HG03439 (cell line): Measurements from ENCODE around the gene MEF2A.
"Not testable (repeated sequence)": the region's sequence is repeated elsewhere in the genome, so short reads cannot be mapped to it uniquely, and the experiment has no call there.

ENCODE experiments used
- ATAC-seq: cut with Tn5 transposase; IDR thresholded peaks from one replicate; pipeline ENCODE4 v1.9.1; 2021; ENCODE audit warnings: mild to moderate bottlenecking, moderate library complexity; ENCODE audit not compliant: unreplicated experiment

Gene MEF2A

DNA sequence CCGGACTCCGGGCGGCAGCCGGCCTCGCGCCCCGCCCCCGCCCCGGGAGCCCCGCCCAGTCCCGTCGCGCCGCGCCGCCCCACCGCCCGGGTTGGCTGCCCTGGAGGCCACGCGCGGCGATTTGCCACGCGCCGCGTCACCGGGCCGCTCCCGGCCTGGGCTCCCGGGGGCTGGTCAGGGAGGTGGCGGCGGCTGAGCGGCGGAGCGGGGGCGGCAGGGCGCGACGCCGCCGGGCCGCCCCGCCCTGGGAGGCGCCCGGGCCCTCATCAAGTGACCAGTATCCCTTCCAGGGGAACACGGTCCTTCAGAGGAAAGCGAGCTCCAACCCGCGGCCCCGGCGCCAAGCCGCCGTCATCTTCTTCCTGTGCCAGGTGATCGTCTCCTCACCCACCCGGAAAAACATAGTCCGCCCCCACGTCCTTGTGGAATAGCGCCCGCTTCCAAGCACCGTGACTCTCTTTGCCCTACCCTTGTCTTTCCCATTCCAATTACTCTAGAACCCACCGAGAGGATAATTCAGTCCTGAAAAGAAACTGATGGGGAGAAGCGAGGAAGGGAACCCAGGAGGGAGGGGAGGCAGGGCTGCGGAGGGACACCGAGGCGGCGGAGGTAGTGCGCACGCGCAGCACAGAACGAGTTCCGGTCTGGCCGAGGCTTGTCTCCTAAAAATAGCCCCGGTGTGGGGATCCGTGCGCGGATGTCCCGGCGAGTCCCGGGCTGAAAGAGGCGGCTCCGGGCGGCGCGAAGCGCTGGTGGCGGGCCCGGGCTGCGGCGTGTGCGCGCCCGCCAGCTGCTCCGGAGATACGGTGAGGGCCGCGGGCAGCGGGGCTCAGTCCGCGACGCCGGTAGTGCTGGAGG lies at the start of gene MEF2A:
MEF2A (plus strand) TSS at position 686 of the 858 bp plus-strand sequence. CDS start 67,136 bp downstream, outside the sequence.
- peak; percentile 52 for ATAC-seq

DNA sequence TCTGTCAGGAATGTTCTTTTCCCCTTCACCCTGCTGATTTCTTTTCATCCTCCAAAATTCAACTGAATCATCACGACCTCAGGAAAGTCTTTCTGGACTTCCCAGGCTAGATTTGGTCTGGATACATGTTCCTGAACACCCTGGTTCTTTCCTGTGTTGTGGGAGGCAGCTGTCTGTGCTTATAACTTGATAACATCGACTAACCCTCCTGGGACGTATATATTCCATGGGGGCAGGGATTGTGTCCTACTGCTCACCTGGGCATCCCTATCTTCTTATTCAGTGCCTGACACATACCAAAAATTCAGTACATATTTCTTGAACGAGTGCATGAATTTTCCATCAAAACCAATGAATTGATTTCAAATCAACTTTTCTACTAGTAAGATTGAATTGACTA lies 47.6 kb upstream of the MEF2A start:
- no peak for ATAC-seq

DNA sequence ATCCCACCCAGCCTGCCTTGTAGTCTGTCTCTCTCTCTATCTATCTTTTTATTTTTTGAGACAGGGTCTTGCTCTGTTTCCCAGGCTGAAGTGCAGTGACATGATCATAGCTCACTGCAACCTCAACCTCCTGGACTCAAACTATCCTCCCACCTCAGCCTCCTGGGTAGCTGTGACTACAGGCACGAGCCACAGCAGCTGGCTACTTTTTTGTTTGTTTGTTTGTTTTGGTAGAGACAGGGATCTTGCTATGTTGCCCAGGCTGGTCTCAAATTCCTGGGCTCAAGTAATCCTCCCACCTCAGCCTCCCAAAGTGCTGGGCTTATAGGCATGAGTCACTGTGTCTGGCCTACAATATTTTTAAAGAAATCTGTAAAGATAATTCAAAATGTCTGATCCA lies 46.4 kb upstream of the MEF2A start:
- ATAC-seq: not testable (repeated sequence)

DNA sequence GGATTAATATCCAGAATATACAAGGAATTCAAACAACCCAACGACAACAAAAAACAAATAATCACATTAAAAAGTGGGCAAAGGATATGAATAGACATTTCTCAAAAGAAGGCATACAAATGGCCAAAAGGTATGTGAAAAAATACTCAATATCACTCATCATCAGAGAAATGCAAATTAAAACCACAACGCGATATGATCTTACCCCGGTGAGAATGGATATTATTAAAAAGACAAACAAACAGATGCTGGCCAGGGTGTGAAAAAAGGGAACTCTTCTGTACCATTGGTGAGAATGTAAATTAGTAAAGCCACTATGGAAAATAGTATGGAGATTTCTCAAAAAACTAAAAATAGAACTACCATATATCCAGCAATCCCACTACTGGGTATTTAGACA lies 43.5 kb upstream of the MEF2A start:
- ATAC-seq: no peak

DNA sequence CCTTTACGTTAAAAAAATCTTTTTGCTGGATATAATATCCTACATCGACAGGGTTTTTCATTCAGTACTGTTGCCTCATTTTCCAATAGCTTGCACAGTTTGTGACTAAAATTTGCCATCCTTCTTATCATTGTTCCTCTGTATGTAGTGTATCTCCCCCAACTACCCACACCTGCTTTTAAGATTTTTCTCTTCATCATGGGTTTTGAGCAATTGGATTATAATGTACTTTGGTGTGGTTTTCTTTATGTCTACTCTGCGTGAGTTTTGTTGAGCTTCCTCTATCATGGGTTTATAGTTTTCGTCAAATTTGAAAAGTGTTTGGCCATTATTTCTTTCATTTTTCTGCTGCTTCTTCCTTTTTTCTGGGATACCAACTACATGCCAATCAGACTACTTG lies 39.6 kb upstream of the MEF2A start:
- no peak for ATAC-seq

DNA sequence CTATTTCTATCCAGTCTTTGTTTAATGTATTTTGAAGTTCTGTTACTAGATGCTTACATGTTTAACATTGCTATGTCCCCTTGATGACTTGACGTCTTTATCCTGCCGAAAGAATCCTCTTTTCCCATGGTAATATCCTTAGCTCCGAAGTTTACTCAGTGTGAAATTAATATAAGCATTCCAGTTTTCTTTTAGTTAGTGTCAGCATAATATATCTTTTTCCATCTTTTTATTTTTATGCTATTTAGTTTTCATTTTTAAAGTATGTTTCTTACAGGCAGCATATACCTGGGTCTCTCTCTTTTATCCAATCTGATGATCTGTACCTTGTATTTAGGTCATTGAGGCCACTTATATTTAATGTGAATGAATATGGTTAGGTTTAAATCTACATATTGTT lies 39.1 kb upstream of the MEF2A start:
- no peak for ATAC-seq

DNA sequence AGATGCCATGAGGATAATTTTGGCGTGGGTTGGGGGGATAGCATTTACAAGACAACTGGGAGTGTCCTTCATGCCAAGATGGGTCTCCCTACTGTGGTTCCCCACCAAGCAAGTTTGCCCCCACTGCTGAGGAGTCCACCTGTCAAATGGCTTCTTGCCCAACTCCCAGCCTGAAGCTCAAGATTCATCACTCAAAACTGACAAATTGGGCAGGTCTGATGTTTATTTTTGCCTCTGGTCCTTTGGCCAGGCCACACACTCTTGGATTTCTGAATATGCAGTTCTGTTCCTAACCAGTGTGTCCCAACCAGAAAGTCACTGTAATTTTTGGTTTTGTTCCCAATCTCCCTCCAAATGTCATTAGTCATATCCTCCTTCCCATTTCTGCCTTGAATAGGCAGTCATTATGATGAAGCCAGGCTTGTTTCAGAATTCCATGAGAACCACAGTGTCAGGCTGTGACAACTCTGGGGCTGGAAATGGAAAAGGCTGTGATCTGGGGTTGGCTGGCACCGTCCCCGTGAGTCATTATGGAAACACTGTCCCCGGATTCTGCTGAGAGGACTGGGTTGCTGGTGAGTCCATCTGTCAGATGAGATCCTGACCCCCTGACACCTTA lies 29.3 kb upstream of the MEF2A start:
- no peak for ATAC-seq

DNA sequence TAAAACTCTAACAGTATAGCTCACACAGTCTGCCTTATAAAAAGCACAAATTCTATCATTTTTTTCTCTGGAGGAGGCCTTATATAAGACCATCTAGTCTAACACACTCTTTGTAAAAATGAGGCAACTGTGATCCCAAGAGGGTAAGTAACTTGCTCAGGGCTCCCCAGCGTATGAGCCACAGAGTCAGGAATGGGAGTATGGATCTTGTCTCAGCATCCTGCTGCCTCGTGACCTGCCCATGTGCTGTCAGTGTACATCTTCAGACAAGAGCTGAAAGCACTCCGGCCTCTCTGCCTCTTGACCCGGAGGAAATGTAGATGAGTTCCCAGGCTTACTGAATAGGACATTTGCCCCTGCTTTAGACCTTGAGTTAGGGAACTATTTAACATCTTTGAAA lies 28.4 kb upstream of the MEF2A start:
- no peak for ATAC-seq

DNA sequence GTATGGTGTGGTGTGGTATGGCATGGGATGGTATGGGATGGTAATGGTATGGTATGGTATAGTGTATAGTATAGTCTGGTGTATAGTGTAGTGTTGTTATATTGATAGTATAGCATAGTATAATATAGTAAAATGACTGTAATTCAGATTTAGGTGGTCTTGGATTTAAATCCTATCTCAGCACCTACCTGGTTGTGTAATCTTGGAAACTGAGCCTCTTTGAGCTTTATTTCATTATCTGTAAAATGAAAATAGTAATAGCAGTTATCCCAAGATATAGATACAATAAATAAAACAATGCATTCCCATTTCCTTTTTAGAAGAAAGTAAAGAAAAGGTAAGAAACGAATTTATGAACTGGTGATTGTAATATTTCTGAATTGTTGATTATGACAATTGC lies 27.5 kb upstream of the MEF2A start:
- ATAC-seq: no peak

DNA sequence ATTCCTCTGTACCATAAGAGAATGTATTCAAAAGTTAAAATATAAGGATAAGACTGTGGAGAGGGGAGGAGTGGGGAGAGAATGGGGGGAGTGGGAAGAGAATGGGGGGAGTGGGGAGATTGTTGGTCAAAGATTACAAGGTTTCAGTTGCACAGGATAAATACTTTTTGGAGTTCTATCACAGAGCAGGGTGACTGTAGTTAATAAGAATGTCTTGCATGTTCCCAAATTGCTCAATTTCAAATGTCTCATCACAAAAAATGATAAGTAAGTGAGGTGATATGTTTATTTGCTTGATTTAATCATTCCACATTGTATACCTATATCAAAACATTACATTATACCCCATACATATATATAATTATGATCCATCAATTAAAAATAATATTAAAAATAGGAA lies 23.0 kb upstream of the MEF2A start:
- ATAC-seq: no peak

DNA sequence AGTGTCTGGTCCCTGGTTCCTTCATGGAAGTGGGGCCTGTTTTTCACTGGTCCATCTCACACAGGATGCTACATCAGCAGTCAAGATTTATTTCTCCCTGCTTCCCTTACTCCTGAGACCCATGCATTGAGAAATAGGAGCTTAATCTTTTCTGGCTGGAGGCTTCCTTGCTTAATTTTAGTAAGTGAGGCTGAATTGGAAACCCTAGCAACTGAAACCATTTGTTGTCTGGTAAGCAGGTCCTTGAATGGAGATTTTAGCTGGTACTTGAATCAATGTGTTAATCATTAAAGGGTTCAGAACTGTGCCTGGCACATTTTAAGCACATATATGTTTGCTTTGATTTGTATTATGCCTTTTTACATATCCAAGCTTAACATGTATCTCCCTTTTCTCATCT lies 20.2 kb upstream of the MEF2A start:
- ATAC-seq: no peak

DNA sequence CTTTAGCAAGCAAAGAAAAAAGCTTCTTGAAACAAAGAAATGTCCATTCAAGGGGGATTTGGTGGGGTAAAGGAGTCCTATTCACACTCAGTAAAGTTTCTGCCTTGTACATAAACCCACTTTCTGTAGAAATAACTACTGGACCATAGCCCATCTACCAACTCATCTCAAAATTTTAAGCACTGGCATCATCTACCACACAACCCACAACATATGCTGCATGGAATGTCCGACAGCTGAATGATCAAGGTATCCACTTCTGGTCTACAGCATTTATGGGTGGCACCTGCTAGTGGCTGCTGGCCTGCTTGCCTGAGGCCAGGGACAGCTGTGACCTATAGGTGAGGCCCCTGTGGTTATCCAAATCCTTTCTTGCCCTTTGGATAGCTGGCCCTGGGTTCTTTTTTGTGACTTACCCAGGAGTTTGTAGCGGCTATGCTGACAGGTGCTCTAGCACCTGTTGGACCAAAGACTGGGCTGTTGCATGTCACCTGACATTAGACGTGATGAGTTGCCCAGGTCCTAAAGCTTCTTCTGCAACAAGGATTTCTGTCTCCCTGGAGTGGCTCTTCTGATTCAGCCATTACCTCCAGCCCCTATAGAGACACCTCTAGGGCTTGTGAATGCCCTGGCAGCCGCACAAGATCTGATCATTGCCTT lies 19.2 kb upstream of the MEF2A start:
- no peak for ATAC-seq

DNA sequence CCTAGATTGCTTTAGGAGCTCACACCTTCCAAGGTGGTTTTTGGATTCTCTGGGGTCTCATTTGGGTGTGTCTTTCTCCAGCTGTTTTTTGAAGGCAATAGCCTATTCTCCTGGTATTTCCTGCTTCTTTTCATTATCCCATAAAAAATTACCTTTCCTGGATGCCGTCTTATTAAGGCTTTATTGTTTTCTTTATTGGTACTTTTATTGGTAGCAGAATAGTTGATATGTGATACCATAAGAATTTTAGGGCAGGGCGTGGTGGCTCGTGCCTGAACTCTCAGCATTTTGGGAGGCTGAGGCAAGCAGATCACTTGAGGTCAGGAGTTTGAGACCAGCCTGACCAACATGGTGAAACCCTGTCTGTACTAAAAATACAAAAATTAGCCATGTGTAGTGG lies 18.3 kb upstream of the MEF2A start:
- no peak for ATAC-seq

DNA sequence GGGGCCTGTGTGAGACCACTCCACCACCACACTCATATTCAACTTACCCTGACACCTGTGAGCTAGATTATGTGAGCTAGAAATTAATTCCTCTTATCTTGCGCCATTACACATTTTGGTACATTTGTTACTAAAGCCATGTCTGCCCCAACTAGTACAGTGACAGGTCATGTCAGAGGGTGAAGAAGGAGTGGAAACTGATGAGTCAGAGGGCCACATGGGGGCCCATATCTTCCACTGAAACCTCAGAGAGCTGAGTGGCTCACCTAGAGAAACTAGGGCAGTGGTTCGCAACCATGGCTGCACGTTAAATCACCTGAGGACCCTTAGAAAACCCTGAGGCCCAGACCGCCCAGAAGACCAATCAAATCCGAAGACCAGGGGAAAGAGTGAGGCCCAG lies 15.7 kb upstream of the MEF2A start:
- ATAC-seq: no peak

DNA sequence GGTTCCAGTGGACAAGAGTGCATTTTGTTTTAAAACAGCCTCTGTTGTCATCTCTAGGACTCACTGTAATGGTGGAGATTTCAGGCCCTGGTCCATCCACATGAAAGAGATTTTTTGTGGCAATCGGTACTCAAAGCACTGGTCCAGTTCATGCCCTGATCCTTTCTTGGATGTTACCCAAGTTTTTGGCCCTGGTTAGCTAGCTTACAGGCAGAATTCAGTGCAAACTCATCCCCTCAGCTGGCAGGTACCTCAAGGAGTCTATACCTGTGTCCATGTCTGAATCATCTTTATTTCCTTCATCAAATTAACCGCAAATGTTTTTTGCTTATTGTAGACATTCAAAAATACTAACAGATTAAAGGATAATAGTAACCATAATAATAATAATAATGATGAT lies 13.7 kb upstream of the MEF2A start:
- no peak for ATAC-seq

DNA sequence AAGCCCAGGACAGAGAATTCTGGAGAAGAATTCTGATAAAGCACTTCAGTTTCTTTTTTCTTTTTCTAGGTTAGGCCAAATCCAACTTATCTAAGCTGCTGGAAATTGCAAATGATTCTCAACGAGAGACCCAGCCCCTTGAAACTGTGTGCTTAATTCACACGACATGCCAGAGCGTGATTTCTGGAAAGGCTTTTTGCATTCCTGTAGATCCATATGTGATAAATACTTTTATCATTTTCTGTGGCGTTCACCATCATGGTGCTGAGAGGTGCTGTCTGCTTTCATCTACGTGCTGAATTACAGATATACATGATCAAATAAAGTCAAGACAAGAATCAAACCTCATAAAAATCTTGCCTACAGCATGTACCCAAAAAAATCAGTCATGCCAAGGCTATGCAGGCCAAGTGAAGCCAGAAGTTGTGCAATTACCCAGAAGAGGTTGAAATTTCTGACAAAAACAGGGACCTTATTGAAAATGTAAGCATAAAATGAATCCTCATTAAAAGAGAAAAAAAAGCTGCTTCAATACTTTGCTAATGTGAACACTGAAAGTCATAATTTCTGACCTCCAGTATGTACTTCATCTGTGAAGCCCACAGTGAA lies 10.8 kb upstream of the MEF2A start:
- no peak for ATAC-seq

DNA sequence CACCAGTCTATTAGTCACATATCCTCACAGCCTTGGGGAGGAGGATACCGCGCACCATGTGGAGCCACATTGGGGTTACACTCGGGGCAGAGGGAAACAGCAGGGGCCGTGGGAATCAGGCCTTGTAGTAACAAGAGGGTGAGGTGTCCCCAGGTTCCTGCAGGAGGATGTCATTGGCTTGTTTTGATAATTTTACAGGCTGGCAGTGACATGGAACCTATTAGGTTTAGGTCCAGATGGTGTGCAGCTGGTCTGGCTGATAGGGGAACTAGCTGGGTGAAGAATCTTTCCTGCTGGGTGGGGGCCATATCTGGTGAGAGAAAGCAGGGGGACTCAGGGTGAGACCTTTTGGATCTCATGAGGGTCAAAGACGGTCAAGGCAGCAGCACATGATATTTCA lies 9.8 kb upstream of the MEF2A start:
- no peak for ATAC-seq

DNA sequence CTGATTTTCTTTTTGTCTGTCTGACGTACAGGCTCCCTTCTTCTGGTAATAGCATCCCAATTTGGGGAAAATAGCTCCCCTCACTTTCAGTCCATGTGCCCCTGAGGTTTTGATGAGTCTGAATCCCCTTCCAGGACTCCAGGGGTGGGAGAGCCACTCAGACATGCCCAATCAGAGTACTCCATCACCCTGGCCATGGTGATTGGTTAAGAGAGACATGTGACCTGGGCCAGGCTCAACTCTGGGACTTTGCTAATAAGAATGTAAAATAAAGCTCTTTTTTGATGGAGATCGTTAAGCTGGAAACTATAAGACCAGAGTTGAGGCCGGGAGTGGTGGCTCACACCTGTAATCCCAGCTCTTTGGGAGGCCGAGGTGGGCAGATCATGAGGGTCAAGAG lies 9.2 kb upstream of the MEF2A start:
- ATAC-seq: no peak

DNA sequence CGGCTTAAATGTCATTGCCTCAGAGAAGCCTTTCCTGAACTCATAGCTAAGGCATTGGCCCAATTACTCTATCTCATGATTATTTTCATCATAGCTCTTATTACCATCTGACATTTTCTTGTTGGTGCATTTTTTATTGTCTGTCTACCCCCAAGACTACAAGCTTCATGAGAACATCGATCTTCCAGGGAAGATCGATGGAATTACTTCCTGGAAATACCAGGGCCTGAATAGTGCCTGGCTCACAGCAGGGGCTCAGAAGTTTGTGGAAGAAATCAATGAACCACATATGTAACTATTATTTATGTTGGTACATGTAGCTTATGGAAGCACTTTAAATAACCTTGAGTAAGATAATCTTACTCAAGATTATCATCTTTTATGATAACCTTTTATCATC lies 7.7 kb upstream of the MEF2A start:
- ATAC-seq: no peak

DNA sequence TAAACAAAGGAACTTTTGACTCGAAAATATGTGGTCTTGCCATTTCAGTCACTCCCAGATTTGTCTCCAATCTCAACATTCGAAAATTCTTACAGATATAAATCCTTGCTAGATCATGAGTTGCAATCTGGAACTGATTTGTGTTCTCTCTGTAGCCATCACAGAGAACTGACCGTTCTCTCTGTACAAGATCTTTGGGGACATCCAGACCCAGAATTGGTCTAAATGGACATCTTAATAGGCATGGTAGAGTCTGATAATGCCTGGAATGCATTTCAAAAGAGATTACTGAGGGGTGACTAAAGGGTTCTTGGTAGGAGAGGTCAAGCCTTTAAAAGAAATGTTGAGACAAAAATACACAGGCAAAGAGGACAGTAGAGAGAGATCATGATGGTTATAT lies 7.2 kb upstream of the MEF2A start:
- no peak for ATAC-seq

DNA sequence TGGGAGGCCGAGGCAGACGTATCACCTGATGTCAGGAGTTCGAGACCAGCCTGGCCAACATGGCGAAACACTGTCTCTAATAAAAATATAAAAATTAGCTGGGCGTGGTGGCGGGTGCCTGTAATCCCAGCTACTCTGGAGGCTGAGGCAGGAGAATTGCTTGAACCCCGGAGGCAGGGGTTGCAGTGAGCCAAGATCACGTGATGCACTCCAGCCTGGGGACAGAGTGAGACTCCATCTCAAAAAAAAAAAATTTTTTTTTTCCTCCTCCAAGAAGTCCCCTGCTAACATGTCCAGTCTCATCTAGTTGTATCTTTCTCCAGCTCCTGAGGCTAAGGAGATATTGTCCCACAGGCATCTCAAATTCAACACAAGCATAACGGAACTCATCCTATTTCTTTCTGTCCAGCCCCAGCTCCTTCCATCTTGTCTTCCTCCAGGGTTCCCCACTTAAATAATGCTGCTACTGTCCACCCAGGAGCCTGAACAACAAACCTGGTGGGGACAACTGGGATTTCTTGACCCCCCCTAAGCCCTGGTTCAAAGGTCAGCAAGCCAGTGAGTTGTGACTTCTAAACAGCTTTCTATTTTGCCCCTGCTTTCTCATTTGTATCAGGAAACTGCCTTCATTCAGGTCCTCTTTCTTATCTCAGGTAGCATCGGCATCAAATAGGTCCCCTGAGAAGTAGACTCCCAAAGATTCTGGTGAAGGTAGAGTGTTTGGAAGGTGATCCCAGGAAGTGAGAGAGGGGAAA lies 4.1 kb upstream of the MEF2A start:
- ATAC-seq: no peak
